Activated CD8-positive, alpha-beta memory T cell treated with anti-CD3 and anti-CD28 coated beads, Interleukin-2, amount 50 U/mL, for 1 hour (primary cell): Measurements from ENCODE around the gene DNAJC21.
"Not testable (repeated sequence)": the region's sequence is repeated elsewhere in the genome, so short reads cannot be mapped to it uniquely, and the experiment has no call there.

Experiments used
- DNase-seq: peaks from one replicate; pipeline ENCODE4 v3.0.0-alpha.2; 2020; ENCODE audit errors: extremely low read depth

The DNAJC21 gene

DNA sequence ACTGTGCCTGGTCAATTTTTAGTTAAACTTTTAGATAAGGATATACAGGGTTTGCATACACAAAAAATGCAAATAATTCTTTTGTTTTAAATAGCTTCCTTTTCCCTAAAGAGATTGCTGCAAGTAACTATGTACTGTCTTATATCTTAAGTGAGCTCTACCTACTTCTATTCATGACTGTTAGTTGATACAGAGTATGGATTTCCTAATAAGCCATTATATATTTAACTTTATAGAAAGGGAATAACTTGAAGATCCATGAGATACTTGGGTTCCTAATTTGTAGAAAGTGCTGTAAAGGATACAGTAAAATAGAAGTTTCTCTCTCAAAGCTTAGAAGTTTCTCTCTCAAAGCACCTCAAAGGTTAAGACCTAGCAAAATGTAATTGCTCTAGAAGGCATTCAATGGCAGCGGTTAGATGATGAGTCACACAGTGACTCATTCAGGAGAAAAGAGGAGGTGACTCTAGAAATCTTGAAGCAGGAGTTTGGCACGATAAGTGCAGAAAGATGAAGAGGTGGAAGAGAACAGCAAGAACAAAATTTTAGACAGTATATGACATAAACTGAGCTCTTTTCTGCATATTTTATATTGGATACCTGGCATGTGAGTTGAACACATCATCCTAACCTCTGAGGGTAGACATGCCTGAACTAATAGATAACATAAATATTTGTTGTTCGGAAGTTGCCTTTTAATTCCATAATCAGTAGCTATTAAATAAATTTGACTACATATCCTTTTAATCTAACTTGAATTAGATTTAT lies 5.5 kb upstream of the DNAJC21 start:
- DNase-seq: no peak

DNA sequence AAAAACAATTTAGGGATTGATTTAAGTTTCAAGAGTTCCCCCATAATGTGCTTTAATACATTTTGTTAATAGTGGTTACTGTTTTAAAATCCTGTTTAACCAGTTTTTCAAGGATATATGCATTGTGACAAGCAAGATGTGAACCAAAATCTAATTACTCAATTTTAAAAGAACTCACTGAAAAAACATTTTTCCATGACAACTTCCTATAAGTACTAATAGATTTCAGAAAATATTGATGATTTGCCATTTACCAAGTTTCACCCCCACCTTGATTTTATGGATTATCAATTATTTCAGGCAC lies 4.9 kb upstream of the DNAJC21 start:
- DNase-seq: no peak

DNA sequence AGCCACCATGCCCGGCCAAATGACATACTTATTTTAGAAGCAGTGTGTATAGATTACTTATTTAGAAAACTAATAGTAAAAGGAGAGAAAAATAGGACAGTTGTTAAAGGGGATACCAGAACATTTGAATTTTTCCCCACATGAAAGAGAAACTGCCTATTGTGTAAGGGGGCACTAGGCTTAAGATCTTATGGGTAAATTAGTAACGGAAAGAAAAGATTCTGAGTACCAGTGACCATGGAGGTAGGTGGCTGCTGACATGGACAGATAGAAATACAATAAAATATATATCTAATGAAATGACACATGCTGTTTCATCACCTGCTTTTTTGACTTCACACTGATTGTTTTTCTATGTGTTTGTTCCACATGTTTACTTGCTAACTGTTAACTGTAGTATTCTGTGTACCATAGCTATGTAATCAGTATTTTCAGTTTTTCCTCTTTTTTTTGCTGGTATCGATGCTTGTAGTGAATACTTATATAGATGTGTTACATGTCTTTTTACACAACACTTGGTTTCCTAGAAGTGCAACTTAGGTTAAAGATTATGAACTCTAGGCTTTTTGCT lies 3.0 kb upstream of the DNAJC21 start:
- no peak for DNase-seq

DNA sequence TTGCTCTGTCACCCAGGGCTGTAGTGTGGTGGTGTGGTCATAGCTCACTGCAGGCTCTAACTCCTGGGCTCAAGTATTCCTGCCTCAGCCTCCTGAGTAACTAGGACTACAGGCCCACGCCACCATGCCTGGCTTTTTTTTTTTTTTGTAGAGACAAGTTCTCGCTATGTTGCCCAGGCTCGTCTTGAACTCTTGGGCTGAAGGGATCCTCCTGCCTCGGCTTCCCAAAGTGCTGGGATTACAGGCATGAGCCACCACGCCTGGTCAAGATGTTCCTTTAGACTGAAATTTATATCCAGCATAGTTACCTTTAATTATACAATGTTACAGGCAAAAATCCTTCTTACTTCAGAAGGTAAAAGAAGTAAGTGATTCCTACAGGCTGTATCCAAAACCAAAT lies 1.6 kb upstream of the DNAJC21 start:
- no peak for DNase-seq

DNA sequence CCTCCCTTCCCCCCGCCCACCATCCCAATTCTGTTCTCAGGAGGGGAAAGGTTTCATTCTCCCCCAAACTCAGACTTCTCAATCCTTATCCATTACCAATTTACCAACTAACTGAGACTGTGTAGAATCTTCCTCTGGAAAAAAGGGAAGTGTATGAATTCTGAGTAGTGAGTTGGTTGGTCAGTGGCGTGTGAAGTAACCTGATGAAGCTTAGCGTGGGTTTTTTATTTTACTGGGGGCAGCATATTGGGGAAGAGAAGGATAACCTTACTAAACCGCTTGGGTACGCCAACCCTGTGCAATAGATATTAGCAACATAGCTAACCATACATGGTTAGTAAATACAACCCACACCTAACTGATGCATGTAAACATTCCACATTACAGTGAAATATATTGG lies 1.1 kb upstream of the DNAJC21 start:
- no peak for DNase-seq

DNA sequence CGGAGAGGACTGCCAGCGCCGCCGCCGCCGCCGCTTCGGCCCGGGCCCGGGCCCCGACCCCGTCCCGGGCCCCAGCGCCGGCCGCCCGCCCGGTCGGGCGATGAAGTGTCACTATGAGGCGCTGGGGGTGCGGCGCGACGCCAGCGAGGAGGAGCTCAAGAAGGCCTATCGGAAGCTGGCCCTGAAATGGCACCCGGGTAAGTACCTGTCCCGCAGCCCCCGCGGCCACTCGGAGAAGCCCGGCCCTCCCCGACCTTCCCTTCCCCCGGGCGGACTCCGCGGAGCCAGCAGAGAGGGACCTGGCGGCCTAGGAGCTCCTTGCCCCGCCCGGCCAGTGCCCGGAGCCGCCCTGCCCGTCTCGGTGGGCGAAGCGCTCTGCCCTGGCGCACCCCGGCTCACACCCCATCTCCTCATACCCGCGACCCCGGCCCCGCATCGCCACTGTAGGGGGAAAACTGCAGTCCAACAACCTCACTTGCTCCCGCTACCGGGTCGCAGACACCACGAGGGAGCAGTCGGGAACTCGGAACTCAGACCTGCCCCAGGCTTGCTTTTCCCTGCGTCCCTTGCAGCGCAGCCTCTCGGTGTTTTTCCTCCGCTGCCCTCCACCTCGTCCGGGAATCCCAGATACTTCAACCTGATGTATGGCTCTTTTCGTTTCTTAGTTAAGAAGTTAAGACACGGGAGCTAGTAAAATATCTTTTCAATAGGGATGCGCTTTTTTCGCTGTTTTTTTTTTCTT lies 532 bp downstream of the DNAJC21 start:
- peak; percentile 49 for DNase-seq

DNA sequence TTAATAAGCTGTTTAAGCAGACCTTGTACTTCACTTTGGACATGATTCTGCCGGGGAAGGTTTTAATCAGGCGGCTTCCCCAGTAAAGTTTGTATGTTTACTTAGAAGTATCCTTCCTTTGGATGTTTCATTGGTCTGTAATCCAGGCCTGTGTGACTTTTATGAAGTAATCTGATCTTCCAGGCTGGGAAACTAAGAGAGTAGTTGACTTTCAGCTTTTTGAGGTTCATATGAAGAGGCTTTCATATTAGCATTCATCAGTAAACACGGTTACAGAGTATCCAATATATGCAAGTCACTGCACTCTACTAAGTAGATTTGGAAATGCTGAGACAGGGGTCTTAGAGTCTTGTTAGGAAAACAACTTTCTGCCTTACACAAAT lies 1.1 kb downstream of the DNAJC21 start:
- no peak for DNase-seq

DNA sequence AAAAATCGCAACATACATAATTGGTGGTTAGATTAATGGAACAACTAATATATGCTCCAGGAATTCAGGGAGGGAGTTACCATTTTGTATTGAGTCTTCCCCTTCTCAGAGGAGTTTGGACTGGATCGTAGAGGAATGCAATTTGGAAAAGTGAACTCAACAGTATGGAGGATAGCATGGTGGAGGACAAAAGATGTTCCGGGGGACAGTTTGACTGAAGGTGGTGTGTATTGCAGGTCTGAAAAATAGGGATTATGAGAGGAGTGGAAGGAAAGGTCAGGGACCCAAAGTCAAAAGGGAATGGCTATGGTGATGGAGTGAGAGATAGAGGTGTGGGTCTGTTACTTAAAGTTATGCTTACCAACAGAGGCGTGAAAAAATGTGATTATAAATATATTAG lies 1.5 kb downstream of the DNAJC21 start:
- DNase-seq: no peak

DNA sequence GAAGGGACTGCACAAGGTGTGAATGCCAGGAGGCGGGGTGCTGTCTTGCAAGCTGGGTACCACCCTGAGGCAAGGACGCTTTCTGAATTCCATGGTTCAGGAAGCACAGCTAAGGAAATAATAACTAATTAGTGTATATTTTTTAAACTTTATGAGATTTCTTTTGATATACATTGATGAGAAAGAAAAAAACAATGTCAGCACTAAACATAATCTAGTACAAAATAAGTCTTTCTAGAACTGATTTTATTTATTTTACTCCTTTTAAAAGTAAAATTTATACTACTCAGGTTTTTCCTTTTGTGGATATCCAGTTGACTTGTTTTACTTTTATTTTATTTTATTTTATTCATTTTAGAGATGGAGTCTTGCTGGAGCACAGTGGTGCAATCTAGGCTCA lies 3.6 kb downstream of the DNAJC21 start:
- DNase-seq: no peak

DNA sequence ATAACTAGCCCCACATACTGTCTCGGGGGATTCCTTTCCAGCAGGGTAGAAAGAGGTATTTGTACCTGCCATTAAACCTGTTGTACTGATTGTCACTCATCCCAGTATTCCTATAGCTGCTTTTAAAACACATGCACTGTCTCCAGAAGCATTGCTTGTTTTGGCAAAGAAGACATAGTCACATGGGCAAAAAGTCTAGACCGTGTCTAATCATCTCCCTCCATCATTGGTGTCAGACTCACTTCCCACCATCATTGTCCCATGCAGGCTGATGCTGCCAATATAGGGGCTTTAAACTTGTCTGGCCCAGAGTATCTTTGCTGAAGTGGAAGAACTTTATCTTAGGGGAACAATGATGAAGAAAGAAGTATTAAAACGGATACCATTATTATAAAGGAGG lies 12.6 kb downstream of the DNAJC21 start:
- no peak for DNase-seq

DNA sequence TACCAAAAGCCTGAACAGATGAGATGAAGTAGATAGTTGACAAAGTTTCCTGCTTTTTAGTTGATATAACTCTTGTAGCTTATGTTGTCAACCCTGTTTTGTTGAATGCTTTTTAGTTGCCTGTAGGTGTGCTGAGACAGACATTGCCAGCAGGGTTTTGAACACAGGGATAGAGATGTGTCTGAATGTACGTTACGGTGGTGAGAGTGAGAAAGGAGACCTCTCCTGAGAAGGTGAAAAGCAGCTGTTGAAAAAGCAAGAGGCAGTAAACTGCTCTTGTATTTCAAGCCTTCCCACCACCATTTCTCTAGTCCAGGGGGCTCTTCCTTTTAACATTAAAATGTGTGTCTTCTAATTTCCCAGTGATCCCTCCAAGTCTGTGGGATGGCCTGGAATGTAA lies 14.7 kb downstream of the DNAJC21 start:
- DNase-seq: no peak

DNA sequence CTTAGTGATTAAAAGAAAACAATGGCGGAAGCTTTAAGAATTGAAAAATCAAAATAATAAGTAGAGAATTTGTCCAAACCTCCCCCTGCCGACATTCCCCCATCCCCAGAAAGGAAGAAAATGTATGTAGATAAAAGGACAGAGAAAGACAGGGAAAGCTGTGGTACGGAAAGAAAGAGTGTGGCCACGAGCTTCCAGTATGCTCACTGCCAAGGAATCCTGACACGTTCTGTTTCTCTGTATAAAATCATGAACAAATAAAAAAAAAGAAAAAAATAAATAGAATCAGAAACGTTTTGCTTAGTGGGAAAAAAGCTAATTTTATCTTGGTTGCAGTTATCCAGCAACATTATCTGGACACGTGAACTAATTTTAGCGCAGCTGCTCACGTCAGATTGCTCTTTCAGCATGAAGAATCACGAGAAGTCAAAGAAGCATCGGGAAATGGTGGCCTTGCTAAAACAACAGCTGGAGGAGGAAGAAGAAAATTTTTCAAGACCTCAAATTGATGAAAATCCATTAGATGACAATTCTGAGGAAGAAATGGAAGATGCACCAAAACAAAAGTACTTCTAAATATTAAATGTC lies 15.2 kb downstream of the DNAJC21 start:
- no peak for DNase-seq

DNA sequence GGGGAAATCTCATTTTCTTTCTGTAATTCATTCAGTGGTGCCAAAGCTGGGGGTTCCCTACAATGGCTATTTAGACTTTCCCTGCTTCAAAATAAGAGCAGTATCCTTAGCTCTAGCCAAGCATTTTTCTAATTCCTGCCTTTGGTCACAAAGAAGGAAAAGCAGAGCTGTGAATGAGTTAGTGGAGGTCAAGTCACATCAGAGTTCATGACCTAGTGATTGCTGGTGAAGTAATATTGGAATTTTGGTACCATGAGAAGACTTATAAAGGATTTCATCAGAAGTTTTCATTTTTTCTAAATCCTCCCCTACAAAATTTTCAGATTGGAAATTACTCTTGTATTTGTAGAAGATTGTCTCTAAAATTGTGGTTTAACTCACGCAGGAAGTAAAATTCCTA lies 28.0 kb downstream of the DNAJC21 start:
- no peak for DNase-seq

DNA sequence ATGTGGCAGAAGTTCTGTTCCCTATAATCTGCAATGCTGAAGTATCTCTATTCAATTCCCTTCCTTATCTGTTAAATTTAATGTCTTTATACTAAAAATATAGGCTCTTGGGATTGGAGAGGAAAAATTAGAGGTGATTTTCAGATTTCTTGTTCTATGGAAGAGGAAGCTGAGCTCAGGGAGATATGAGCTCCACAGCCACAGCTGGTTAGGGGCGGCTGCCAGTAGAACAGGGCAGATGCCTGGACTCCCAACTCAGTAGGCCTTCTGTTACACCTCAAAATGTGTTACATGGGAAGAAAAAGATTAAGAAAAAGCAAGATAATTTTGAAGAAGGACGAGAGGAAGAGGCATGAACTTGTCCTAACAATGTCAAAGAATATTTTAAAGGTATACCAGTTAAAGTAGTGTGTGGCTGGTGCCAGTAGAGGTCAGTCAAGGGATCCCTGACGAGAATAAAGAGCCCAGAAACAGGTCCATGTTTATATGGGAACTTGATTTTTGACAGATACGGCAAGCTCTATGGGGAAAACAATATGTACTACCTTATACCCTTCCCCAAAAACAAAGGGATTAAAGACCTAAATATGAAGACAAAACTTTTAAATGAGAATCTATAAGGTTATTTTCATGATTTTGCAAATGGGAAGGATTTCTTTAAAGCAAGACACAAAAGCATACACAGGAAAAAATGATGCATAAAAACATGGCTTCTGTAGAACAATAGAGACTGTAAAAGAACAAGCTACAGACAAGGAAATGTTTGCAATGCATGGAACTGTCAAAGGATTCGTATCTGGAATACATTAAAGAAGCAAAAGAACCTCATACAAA lies 28.7 kb downstream of the DNAJC21 start:
- no peak for DNase-seq

DNA sequence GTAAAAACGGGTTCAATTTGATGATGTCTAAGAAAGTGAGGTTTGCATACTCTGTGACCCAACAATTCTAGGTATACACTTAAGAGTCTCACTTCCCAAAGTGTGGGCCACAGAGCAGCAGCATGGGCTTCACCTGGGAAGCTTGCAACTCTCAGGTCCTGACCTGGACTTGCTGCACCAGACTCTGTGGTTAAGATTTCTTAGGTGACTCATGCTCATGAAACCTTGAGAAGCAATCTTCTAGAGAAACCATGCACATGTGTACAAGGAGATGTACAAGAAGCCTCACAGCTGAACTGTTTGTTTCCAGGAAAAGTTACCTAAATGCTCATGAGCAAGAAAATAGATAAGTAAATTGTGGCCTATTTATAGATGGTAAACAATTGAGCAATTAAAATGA lies 30.0 kb downstream of the DNAJC21 start:
- no peak for DNase-seq

DNA sequence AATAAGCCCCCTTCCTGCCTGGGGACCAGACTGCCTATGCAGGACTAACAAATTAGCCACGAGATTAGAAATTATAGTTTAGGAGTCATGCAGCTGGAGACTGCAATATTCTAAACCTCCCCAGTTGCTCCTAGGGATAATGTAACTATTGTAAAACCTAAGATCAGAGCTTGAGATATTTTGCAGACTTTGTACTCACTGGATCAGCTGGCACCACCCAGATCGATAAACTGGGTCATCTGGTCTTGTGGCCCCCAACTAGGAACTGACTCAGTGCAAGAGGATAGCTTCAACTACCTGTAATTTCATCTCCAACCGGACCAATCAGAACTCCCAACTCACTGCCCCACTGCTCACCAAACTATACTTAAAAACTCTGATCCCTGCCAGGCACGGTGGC lies 38.2 kb downstream of the DNAJC21 start:
- DNase-seq: no peak

DNA sequence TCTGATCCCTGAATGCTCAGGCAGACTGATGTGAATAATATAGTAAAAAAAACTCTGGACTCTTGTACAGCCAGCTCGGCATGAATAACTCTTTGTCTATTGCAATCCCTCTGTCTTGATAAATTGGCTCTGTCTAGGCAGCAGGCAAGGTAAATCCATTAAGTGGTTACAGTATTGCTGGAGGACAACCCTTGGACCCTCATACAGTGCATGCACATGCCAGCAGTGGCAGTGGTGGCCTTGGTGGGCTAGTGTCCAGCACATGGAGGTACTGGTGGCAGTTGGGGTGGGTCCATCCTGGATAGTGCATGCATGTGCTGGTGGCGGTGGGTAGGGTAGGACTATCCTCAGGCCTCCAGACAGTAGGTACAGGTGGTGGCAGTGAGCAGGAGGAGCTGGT lies 38.9 kb downstream of the DNAJC21 start:
- DNase-seq: no peak

DNA sequence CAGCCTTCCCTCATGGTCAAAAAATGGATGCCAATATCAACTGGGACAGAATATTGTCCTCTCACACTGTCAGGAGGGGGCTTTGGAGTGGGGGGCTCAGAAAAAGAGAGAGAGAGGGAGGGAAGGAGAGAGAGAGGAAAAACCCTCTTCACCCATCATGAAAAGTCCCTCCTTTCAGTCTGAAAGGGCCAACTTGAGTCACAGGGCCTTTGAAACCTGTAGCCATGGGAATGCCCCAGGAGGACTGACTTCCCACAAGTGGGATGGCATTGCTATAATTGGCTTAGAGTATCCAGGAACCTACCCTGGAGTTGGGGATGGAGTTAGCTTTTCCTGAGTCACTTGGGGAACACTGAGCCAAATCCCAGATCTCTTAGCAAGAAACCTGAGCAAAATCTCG lies 41.2 kb downstream of the DNAJC21 start:
- DNase-seq: no peak

DNA sequence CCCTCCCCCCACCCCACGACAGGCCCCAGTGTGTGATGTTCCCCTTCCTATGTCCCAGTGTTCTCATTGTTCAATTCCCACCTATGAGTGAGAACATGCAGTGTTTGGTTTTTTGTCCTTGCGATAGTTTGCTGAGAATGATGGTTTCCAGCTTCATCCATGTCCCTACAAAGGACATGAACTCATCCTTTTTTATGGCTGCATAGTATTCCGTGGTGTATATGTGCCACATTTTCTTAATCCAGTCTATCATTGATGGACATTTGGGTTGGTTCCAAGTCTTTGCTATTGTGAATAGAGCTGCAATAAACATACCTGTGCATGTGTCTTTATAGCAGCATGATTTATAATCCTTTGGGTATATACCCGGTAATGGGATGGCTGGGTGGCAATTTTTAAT lies 42.3 kb downstream of the DNAJC21 start:
- DNase-seq: not testable (repeated sequence)

DNA sequence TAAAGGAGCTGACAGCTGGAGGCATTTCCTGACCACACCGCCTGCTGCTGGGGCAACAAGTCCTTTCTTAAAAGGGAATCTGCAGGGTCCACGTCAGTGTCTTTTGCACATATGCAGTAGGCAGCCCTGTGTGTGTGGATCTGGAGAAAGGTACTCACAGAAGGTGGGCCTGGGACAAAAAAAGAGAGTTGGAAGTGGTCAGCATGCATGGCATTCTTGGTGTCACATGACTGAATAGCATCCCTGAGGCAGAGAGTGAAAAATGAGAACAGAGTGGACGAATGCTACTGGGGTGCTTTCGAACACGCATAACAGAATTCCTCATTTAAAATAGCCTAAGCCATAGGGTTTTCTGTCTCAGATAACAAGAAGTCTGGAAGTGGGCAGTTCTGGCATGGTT lies 47.0 kb downstream of the DNAJC21 start:
- DNase-seq: no peak

DNA sequence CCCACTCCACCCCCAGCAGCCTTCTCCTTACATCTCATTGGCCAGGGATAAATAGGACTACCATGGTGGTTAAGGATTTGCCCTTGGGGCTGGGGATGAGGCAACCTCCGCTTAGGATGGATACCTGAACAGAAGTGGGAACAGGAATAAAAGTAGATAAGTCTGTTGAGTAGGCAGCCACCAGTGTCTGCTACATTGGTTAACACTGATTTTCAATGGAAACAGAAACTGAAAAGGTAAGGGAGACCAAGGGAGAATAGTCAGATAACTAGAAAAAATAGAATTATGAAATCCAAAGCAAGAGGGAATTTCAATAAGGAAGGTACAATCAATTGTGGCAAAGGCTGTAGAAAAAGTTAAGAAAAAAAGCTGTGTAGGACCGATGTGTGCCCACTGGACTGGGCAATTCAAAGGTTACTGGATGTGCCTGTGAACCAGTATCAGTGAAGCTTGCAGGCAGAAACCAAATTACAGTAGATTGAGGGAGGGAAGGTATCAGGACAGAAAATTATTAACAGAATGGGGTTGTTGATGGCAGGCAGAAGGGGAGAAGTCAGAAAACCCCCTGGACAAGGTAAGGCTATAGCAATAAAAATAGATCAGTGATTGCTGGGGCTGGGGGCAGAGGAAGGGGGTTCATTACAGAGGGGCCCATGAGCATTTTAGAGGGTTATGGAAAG lies 48.7 kb downstream of the DNAJC21 start:
- no peak for DNase-seq

DNA sequence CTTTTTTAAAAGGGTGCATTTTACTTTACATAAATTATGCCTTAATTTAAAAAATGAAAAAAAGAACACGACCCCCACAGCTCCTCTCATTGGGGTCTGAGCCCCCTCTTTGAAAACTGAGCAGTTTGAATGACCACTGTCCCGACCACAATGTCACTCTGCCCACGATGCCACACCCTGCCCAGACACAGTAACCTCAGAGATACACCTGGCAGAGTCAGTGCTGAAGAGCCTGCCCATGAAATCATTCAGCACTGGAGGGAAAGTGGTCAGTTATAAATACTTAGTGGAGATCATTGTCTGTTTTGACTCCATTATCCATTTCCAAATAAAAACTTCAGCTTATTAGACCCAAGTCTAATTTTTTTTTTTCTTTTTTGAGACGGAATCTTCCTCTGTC lies 49.3 kb downstream of the DNAJC21 start:
- DNase-seq: no peak
